Stimulated activated naive CD8-positive, alpha-beta T cell treated with anti-CD3 and anti-CD28 coated beads, Interleukin-15, amount 100 ng/mL, for 72 hours (primary cell): ENCODE results near the gene SLC27A2.

ENCODE experiments used
- ATAC-seq: fragments of 150-1000 bp; cut with Tn5 transposase; 2 replicates; pipeline ENCODE4 v1.10.0; 2021; ENCODE audit warnings: mild to moderate bottlenecking, moderate library complexity
- DNase-seq, 2 donors: peaks; one replicate each; pipeline ENCODE4 v3.0.0; 2021 to 2022
- H3K27ac Mint-ChIP-seq, 2 donors: one replicate each; pipeline ENCODE4 v1.8.0; 2022; ENCODE audit warnings: mild to moderate bottlenecking in 2 of 2, mixed read lengths in 2 of 2, moderate library complexity in 2 of 2
- H3K27me3 Mint-ChIP-seq: one replicate; pipeline ENCODE4 v1.8.0; 2022; ENCODE audit warnings: mixed read lengths
- H3K4me1 Mint-ChIP-seq: one replicate; pipeline ENCODE4 v1.8.0; 2022; ENCODE audit warnings: mild to moderate bottlenecking, mixed read lengths
- H3K4me3 Mint-ChIP-seq, 2 donors: one replicate each; pipeline ENCODE4 v1.8.0; 2022; ENCODE audit warnings: mild to moderate bottlenecking in 2 of 2, mixed read lengths in 2 of 2, moderate library complexity in 1 of 2
- H3K9me3 Mint-ChIP-seq, 2 donors: one replicate each; pipeline ENCODE4 v1.8.0; 2022; ENCODE audit warnings: mixed read lengths in 2 of 2

The SLC27A2 gene

GRCh38 chr15:50257332-50257731 is 75.3 kb downstream of the SLC27A2 start:
- no peak for DNase-seq
- no peaks in the 10 kb centered on the region for H3K9me3 Mint-ChIP-seq
- no peaks in the 10 kb centered on the region for H3K27me3 Mint-ChIP-seq
- H3K4me3 Mint-ChIP-seq, result no peak overlapping the region
- peaks cover 64% of the 10 kb centered on the region for H3K4me1 Mint-ChIP-seq
- no peak for ATAC-seq
- H3K27ac Mint-ChIP-seq, result no peak overlapping the region

GRCh38 chr15:50257924-50258323 is 75.9 kb downstream of the SLC27A2 start:
- peaks cover 64% of the 10 kb centered on the region for H3K4me1 Mint-ChIP-seq
- ATAC-seq (no peak), DNase-seq (no peak)
- no peaks in the 10 kb centered on the region for H3K9me3 Mint-ChIP-seq
- no peak overlapping the region for H3K4me3 Mint-ChIP-seq
- H3K27ac Mint-ChIP-seq, result peak overlapping the region in 1 of 2 donors; percentile 31
- no peaks in the 10 kb centered on the region for H3K27me3 Mint-ChIP-seq

- Mint-ChIP-seq H3K27ac (peak overlapping the region; percentile 30 to 42), H3K4me1 (peaks cover 70% of the 10 kb centered on the region), H3K9me3 (no peaks in the 10 kb centered on the region), H3K27me3 (no peaks in the 10 kb centered on the region), H3K4me3 (peak overlapping the region; percentile 10 to 48)
- DNase-seq (no peak), ATAC-seq (no peak)
These were observed 77.3 kb downstream of the SLC27A2 start for GRCh38 chr15:50259276-50259675.

GRCh38 chr15:50260969-50261496 is 79.0 kb downstream of the SLC27A2 start:
- Mint-ChIP-seq H3K4me3 (peak overlapping the region; percentile 56 to 71), H3K27me3 (no peaks in the 10 kb centered on the region), H3K4me1 (peaks cover 70% of the 10 kb centered on the region), H3K27ac (peak overlapping the region; percentile 93 to 95), H3K9me3 (no peaks in the 10 kb centered on the region)
- ATAC-seq, result peak; percentile 10
- no peak for DNase-seq

GRCh38 chr15:50261981-50262380 is 80.0 kb downstream of the SLC27A2 start:
- Mint-ChIP-seq H3K4me1 (peaks cover 68% of the 10 kb centered on the region), H3K4me3 (peak overlapping the region; percentile 16 to 71), H3K27ac (peak overlapping the region; percentile 85 to 92), H3K9me3 (peaks cover 0 to 2% of the 10 kb centered on the region in 2 donors), H3K27me3 (no peaks in the 10 kb centered on the region)
- DNase-seq (peak; percentile 35 to 42), ATAC-seq (peak; percentile 36)

GRCh38 chr15:50262533-50262932 is 80.5 kb downstream of the SLC27A2 start:
- Mint-ChIP-seq H3K9me3 (peaks cover 0 to 7% of the 10 kb centered on the region in 2 donors), H3K4me3 (peak overlapping the region; percentile 44 to 62), H3K27ac (peak overlapping the region; percentile 85 to 92), H3K27me3 (no peaks in the 10 kb centered on the region), H3K4me1 (peaks cover 63% of the 10 kb centered on the region)
- DNase-seq (peak; percentile 56 to 88), ATAC-seq (peak; percentile 89)

GRCh38 chr15:50265620-50266019 is 83.6 kb downstream of the SLC27A2 start, which contains the start of gene HDC:
Gene HDC, minus strand, starts transcription at chr15:50265726. Its CDS starts 103 bp downstream, at chr15:50265623.
- H3K27ac Mint-ChIP-seq, result peak within 1 kb of the TSS in 1 of 2 donors; percentile 79
- no peak for DNase-seq
- H3K4me3 Mint-ChIP-seq, result no peak within 1 kb of the TSS

GRCh38 chr15:50267577-50267976 is 85.6 kb downstream of the SLC27A2 start:
- Mint-ChIP-seq H3K27me3 (no peaks in the 10 kb centered on the region), H3K27ac (no peak overlapping the region), H3K9me3 (peaks cover 0 to 7% of the 10 kb centered on the region in 2 donors), H3K4me1 (peaks cover 14% of the 10 kb centered on the region), H3K4me3 (no peak overlapping the region)
- ATAC-seq, result no peak
- DNase-seq, result no peak

More at GRCh38 chr15:50265620-50266019, 83.6 kb downstream of the SLC27A2 start, which contains the start of gene HDC:
- ATAC-seq, result no peak
- H3K27me3 Mint-ChIP-seq, result no peaks in the 10 kb centered on the region
- H3K9me3 Mint-ChIP-seq, result peaks cover 0 to 7% of the 10 kb centered on the region in 2 donors
- H3K4me1 Mint-ChIP-seq, result peaks cover 34% of the 10 kb centered on the region

- Mint-ChIP-seq H3K27ac (no peak overlapping the region), H3K4me1 (peaks cover 25% of the 10 kb centered on the region), H3K9me3 (no peaks in the 10 kb centered on the region), H3K27me3 (no peaks in the 10 kb centered on the region), H3K4me3 (no peak overlapping the region)
- DNase-seq, result no peak
- ATAC-seq, result no peak
These were observed 93.1 kb downstream of the SLC27A2 start for GRCh38 chr15:50275091-50275490.

GRCh38 chr15:50275908-50276307 is 93.9 kb downstream of the SLC27A2 start:
- H3K27ac Mint-ChIP-seq, result no peak overlapping the region
- peaks cover 25% of the 10 kb centered on the region for H3K4me1 Mint-ChIP-seq

GRCh38 chr15:50277370-50277769 is 95.4 kb downstream of the SLC27A2 start:
- no peak for DNase-seq
- no peak for ATAC-seq
- Mint-ChIP-seq H3K27ac (no peak overlapping the region), H3K4me3 (no peak overlapping the region), H3K4me1 (peaks cover 25% of the 10 kb centered on the region), H3K27me3 (no peaks in the 10 kb centered on the region), H3K9me3 (no peaks in the 10 kb centered on the region)

More at GRCh38 chr15:50275908-50276307, 93.9 kb downstream of the SLC27A2 start:
- no peak for ATAC-seq
- Mint-ChIP-seq H3K4me3 (no peak overlapping the region), H3K9me3 (no peaks in the 10 kb centered on the region), H3K27me3 (no peaks in the 10 kb centered on the region)
- DNase-seq, result no peak

GRCh38 chr15:50278496-50278895 is 96.5 kb downstream of the SLC27A2 start:
- Mint-ChIP-seq H3K9me3 (no peaks in the 10 kb centered on the region), H3K27me3 (no peaks in the 10 kb centered on the region), H3K4me3 (no peak overlapping the region), H3K27ac (peak overlapping the region in 1 of 2 donors; percentile 57), H3K4me1 (peaks cover 25% of the 10 kb centered on the region)
- ATAC-seq (no peak), DNase-seq (no peak)

- ATAC-seq (no peak), DNase-seq (no peak)
- Mint-ChIP-seq H3K4me3 (no peak overlapping the region), H3K27ac (no peak overlapping the region), H3K27me3 (no peaks in the 10 kb centered on the region), H3K4me1 (peaks cover 21% of the 10 kb centered on the region), H3K9me3 (no peaks in the 10 kb centered on the region)
These were observed 98.3 kb downstream of the SLC27A2 start for GRCh38 chr15:50280271-50280670.

- H3K27ac Mint-ChIP-seq, result no peak overlapping the region
- no peak for ATAC-seq
These were observed 99.4 kb downstream of the SLC27A2 start for GRCh38 chr15:50281427-50281826.

More at GRCh38 chr15:50281427-50281826, 99.4 kb downstream of the SLC27A2 start:
- DNase-seq, result no peak
- H3K9me3 Mint-ChIP-seq, result no peaks in the 10 kb centered on the region
- H3K4me1 Mint-ChIP-seq, result peaks cover 10% of the 10 kb centered on the region
- no peak overlapping the region for H3K4me3 Mint-ChIP-seq
- H3K27me3 Mint-ChIP-seq, result no peaks in the 10 kb centered on the region
